SK-N-SH (cell line): ENCODE results near the gene PRDX5. TPM values are rescaled to one million over a fixed set of nuclear protein-coding genes. Genes with fewer than 3 reads are reported as not detected.

ENCODE experiments used
- CTCF ChIA-PET: fragments of 300-600, 350-600 bp; formaldehyde crosslinking; extraction: SDS; loops from one replicate; lab custom pipeline; 2021; lab: Yijun Ruan, JAX
- POLR2A ChIA-PET: fragments of 350-600 bp; sonication (Branson Sonifier 250); formaldehyde crosslinking; extraction: SDS; loops from one replicate; lab custom pipeline; 2020; ENCODE audit warnings: antibody characterized with exemption, inconsistent platforms; lab: Yijun Ruan, JAX
- DNase-seq: peaks from one replicate; pipeline ENCODE4 v3.0.0; 2012
- H2AFZ ChIP-seq: fragments of 200-600 bp; sonication (generic); 2 replicates; pipeline ENCODE4 v1.8.1; 2016; ENCODE audit warnings: antibody characterized with exemption, mild to moderate bottlenecking, low read depth
- H3F3A ChIP-seq: fragments of 200-600 bp; sonication (generic); replicated peaks from 2 replicates; pipeline ENCODE3; 2016; ENCODE audit warnings: antibody characterized with exemption, mild to moderate bottlenecking; ENCODE audit not compliant: insufficient read depth
- H3K27ac ChIP-seq, 2 experiments: fragments of 200-500 bp in 1 of 2; fragments of 200-600 bp in 1 of 2; sonication (Bioruptor generic) in 1 of 2; sonication (generic), shearing (Covaris generic) in 1 of 2; 2 replicates each; pipeline versions ENCODE4 v1.5.1 to v1.6.1; 2014 to 2016; ENCODE audit warnings: low read depth in 2 of 2, inconsistent platforms in 1 of 2, low read length in 1 of 2, mild to moderate bottlenecking in 1 of 2, mixed read lengths in 1 of 2
- H3K27me3 ChIP-seq: fragments of 200-600 bp; sonication (generic), shearing (Covaris generic); 2 replicates; pipeline ENCODE4 v1.6.1; 2016; ENCODE audit warnings: mixed run types; ENCODE audit not compliant: insufficient read depth
- H3K36me3 ChIP-seq, 2 experiments: fragments of 200-500 bp in 1 of 2; fragments of 200-600 bp in 1 of 2; sonication (Bioruptor generic) in 1 of 2; sonication (generic) in 1 of 2; replicated peaks in 1 of 2; 2 replicates each; pipeline versions ENCODE3 to v1.5.1; 2014 to 2016; ENCODE audit warnings: low read length in 1 of 2, mild to moderate bottlenecking in 1 of 2; ENCODE audit not compliant: insufficient read depth in 2 of 2, control insufficient read depth in 1 of 2
- H3K4me1 ChIP-seq, 2 experiments: fragments of 200-500 bp in 1 of 2; fragments of 200-600 bp in 1 of 2; sonication (Bioruptor generic) in 1 of 2; sonication (generic), shearing (Covaris generic) in 1 of 2; 2 replicates each; pipeline versions ENCODE4 v1.5.1 to v1.6.1; 2014 to 2016; ENCODE audit warnings: low read depth in 1 of 2, low read length in 1 of 2, mixed run types in 1 of 2; ENCODE audit not compliant: insufficient read depth in 2 of 2, control insufficient read depth in 1 of 2
- H3K4me2 ChIP-seq: fragments of 200-600 bp; sonication (generic), shearing (Covaris generic); 2 replicates; pipeline ENCODE4 v1.6.1; 2017; ENCODE audit warnings: mixed run types
- H3K4me3 ChIP-seq, 2 experiments: fragments of 200-500 bp in 1 of 2; fragments of 200-600 bp in 1 of 2; sonication (Bioruptor generic) in 1 of 2; sonication (generic), shearing (Covaris generic) in 1 of 2; 2 replicates each; pipeline versions ENCODE4 v1.5.1 to v1.8.1; 2014 to 2016; ENCODE audit warnings: low read depth in 2 of 2, inconsistent platforms in 1 of 2, low read length in 1 of 2, mild to moderate bottlenecking in 1 of 2, mixed read lengths in 1 of 2, moderate library complexity in 1 of 2
- H3K79me2 ChIP-seq: fragments of 200-600 bp; sonication (generic); 2 replicates; pipeline ENCODE4 v1.8.1; 2017; ENCODE audit warnings: mild to moderate bottlenecking; ENCODE audit not compliant: insufficient read depth
- H3K9ac ChIP-seq: fragments of 200-600 bp; sonication (generic); 2 replicates; pipeline ENCODE4 v1.6.1; 2017; ENCODE audit warnings: mixed run types
- H3K9me2 ChIP-seq: fragments of 200-600 bp; sonication (generic); 2 replicates; pipeline ENCODE4 v1.6.1; 2017; ENCODE audit warnings: mixed run types
- H3K9me3 ChIP-seq: fragments of 200-600 bp; sonication (generic); 2 replicates; pipeline ENCODE4 v1.6.1; 2017; ENCODE audit warnings: mixed run types, mild to moderate bottlenecking, moderate library complexity
- H4K20me1 ChIP-seq: fragments of 200-600 bp; sonication (generic); 2 replicates; pipeline ENCODE4 v1.6.1; 2017; ENCODE audit warnings: mild to moderate bottlenecking, mixed run types; ENCODE audit not compliant: insufficient read depth
- CTCF ChIP-seq: fragments of 200-600 bp; sonication (generic); IDR thresholded peaks from 2 replicates; pipeline ENCODE4 v1.6.1; 2017; ENCODE audit warnings: antibody characterized with exemption, mild to moderate bottlenecking, moderate library complexity
- EZH2phosphoT487 ChIP-seq: fragments of 200-600 bp; sonication (generic); IDR thresholded peaks from 2 replicates; pipeline ENCODE4 v1.6.1; 2017; ENCODE audit warnings: low read depth, mixed run types, mild to moderate bottlenecking, antibody characterized with exemption, moderate library complexity, borderline replicate concordance
- FOXM1 ChIP-seq: IDR thresholded peaks from 2 replicates; pipeline ENCODE4 v1.4.0; 2012; ENCODE audit warnings: low read depth, mild to moderate bottlenecking
- GATA2 ChIP-seq: sonication (generic); formaldehyde crosslinking; IDR thresholded peaks from 2 replicates; pipeline ENCODE4 v1.5.0; 2020; ENCODE audit warnings: mild to moderate bottlenecking, missing genetic modification reagents
- MEF2A ChIP-seq: IDR thresholded peaks from 2 replicates; pipeline ENCODE4 v1.4.0; 2012; ENCODE audit warnings: low read depth, borderline replicate concordance
- PBX3 ChIP-seq: IDR thresholded peaks from 2 replicates; pipeline ENCODE4; 2012
- RAD21 ChIP-seq: IDR thresholded peaks from 2 replicates; pipeline ENCODE4 v1.6.1; 2012; ENCODE audit warnings: mild to moderate bottlenecking, low read length
- RCOR1 ChIP-seq: fragments of 150-350 bp; IDR thresholded peaks from 2 replicates; pipeline ENCODE4 v1.6.1; 2017; ENCODE audit warnings: antibody characterized with exemption, low read length
- RFX5 ChIP-seq: IDR thresholded peaks from 2 replicates; pipeline ENCODE4 v1.6.1; 2012; ENCODE audit warnings: mild to moderate bottlenecking, improper control_type of control experiment, low read length
- TCF12 ChIP-seq: IDR thresholded peaks from 2 replicates; pipeline ENCODE4 v1.4.0; 2012
- TEAD4 ChIP-seq: IDR thresholded peaks from 2 replicates; pipeline ENCODE4 v1.4.0; 2012; ENCODE audit warnings: mild to moderate bottlenecking, borderline replicate concordance; ENCODE audit not compliant: insufficient read depth
- USF1 ChIP-seq: IDR thresholded peaks from 2 replicates; pipeline ENCODE4 v1.4.0; 2012; ENCODE audit warnings: low read depth, borderline replicate concordance
- YY1 ChIP-seq: IDR thresholded peaks from 2 replicates; pipeline ENCODE4 v1.4.0; 2012; ENCODE audit warnings: low read depth, mild to moderate bottlenecking
- ZBTB33 ChIP-seq: IDR thresholded peaks from 2 replicates; pipeline ENCODE4 v1.4.0; 2012; ENCODE audit warnings: low read depth, borderline replicate concordance
- WGBS: methylation state at CpG from one replicate; pipeline ENCODE4 v1.1.6; 2017; ENCODE audit warnings: low lambda C conversion rate; 5-methylcytosine and 5-hydroxymethylcytosine counted together
- polyA plus RNA-seq, 3 experiments: library from polyadenylated mRNA; depleted of rRNA; stranded (reverse); fragments of >200 nt; gene quantifications; 2 replicates each; pipeline ENCODE4 v1.2.3, GENCODE V29; 2012

PRDX5 gene
- polyA plus RNA-seq, 1 of the 3 experiments (the other 2 are of a cell fraction), result 1,000 TPM

- Histone ChIP-seq H2AFZ (no peak overlapping the region), H3K27me3 (no peaks in the 10 kb centered on the region), H3K4me3 (peak overlapping the region in 1 of 2 experiments; percentile 93; a peak in 2 of 4 replicates), H3K79me2 (peaks cover 31% of the 10 kb centered on the region), H3K9ac (no peak overlapping the region), H3K9me3 (no peaks in the 10 kb centered on the region), H3F3A (peaks cover 14% of the 10 kb centered on the region), H3K27ac (no peak overlapping the region), H3K9me2 (no peaks in the 10 kb centered on the region), H3K4me1 (peaks cover 22 to 24% of the 10 kb centered on the region in 2 experiments; a peak in 3 of 4 replicates), H3K4me2 (peak overlapping the region; percentile 93), H4K20me1 (0 out of 2 replicates have a peak, but pooled peaks cover 5% of the 10 kb centered on the region), H3K36me3 (peaks cover 19 to 42% of the 10 kb centered on the region in 2 experiments)
- ChIA-PET POLR2A (interaction anchor here (1.1 kb wide), 1 partner anchor 43 kb away, joined by 3 read pairs; the partner anchor contains the start of gene TRMT112), CTCF (interaction anchor here (0.9 to 1.7 kb wide), 3 partner anchors 37 to 328 kb away, joined by 3 to 4 read pairs (median 3); no protein-coding TSS in a partner anchor)
- WGBS, result 93% methylated on average over 10 of the region's 13 CpGs
- DNase-seq, result peak; percentile 27
- TF ChIP-seq FOXM1 (no peak), USF1 (no peak), TEAD4 (no peak), RFX5 (no peak)
Observed at GRCh38 chr11:64360448-64360921, 42.6 kb downstream of the PRDX5 start.

GRCh38 chr11:64361659-64362058 lies 43.7 kb downstream of the PRDX5 start:
- Histone ChIP-seq H3K27me3 (no peaks in the 10 kb centered on the region), H3K9me2 (no peaks in the 10 kb centered on the region), H3K4me2 (no peak overlapping the region), H3K79me2 (peaks cover 31% of the 10 kb centered on the region), H3K4me3 (no peak overlapping the region), H3K9ac (no peak overlapping the region), H4K20me1 (0 out of 2 replicates have a peak, but pooled peaks cover 5% of the 10 kb centered on the region), H3K9me3 (no peaks in the 10 kb centered on the region), H3K4me1 (peaks cover 21 to 22% of the 10 kb centered on the region in 2 experiments; a peak in 3 of 4 replicates), H3F3A (peaks cover 3% of the 10 kb centered on the region), H3K36me3 (peaks cover 22 to 47% of the 10 kb centered on the region in 2 experiments), H3K27ac (no peak overlapping the region), H2AFZ (no peak overlapping the region)
- WGBS, result 95% methylated on average over 10 of the region's 18 CpGs
- CTCF ChIA-PET, result no interaction called here
- POLR2A ChIA-PET, result no interaction called here
- TF ChIP-seq EZH2phosphoT487, result no peak
- TF ChIP-seq FOXM1, result no peak
- no peak for TF ChIP-seq TEAD4
- TF ChIP-seq RAD21, result no peak
- TF ChIP-seq GATA2 (CRISPR knock-in tag), result no peak
- no peak for DNase-seq

GRCh38 chr11:64362339-64362738 lies 44.4 kb downstream of the PRDX5 start:
- Histone ChIP-seq H4K20me1 (0 out of 2 replicates have a peak, but pooled peaks cover 5% of the 10 kb centered on the region), H3K27ac (no peak overlapping the region), H3K9me3 (no peaks in the 10 kb centered on the region), H3K4me2 (no peak overlapping the region), H2AFZ (no peak overlapping the region), H3K79me2 (peaks cover 31% of the 10 kb centered on the region), H3K27me3 (no peaks in the 10 kb centered on the region), H3K4me3 (no peak overlapping the region), H3K9ac (no peak overlapping the region), H3K4me1 (peaks cover 21 to 22% of the 10 kb centered on the region in 2 experiments; a peak in 3 of 4 replicates), H3K36me3 (peaks cover 25 to 50% of the 10 kb centered on the region in 2 experiments), H3F3A (peaks cover 3% of the 10 kb centered on the region), H3K9me2 (no peaks in the 10 kb centered on the region)
- POLR2A ChIA-PET, result no interaction called here
- no peak for DNase-seq
- WGBS, result 97% methylated on average over 10 of the region's 10 CpGs
- CTCF ChIA-PET, result no interaction called here
- no peak for TF ChIP-seq ZBTB33
- no peak for TF ChIP-seq PBX3
- no peak for TF ChIP-seq RCOR1
- no peak for TF ChIP-seq RFX5
- no peak for TF ChIP-seq MEF2A
- no peak for TF ChIP-seq TCF12
- TF ChIP-seq YY1, result no peak
- TF ChIP-seq CTCF, result no peak
